ENCODE data around the gene YIF1B.

The YIF1B gene

DNA sequence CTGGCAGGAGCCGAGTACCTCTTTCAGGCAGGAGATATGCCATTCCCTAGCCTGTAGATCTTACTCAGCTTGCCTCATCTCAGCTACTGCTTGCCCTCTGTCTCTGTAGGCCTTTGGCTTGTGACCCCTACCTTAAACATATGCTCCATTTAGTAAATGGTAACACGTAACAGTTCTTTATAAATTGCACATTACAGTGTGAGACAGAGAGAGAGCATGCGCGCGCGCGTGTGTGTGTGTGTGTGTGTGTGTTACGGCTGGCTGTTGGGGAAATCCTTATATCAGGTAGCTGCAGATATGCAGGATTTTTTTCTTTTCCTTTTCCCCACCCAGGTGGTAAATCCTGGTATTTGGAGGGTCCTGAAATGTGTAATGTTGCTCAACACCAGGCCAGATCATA lies 47.2 kb downstream of the YIF1B start:
- Histone ChIP-seq H3K27me3 (ENCODE audit: low read length) (no peaks in the 10 kb centered on the region), H3K4me3 (ENCODE audit: insufficient read depth, low read length, poor library complexity, severe bottlenecking) (no peak overlapping the region), H3K27ac (ENCODE audit: low read depth, low read length) (no peak overlapping the region), H3K4me2 (ENCODE audit: low read depth, low read length, poor library complexity, severe bottlenecking) (no peak overlapping the region), H3F3A (ENCODE audit: insufficient read depth) (peaks cover 9% of the 10 kb centered on the region), H3K36me3 (ENCODE audit: low read length) (no peaks in the 10 kb centered on the region), H3K9ac (ENCODE audit: low read length) (no peak overlapping the region), H3K9me2 (replicated peaks; ENCODE audit: insufficient read depth, low read length) (no peaks in the 10 kb centered on the region), H3K9me3 (ENCODE audit: insufficient read depth, low read length) (no peaks in the 10 kb centered on the region), H3K79me2 (ENCODE audit: insufficient read depth, low read length) (no peaks in the 10 kb centered on the region), H4K20me1 (ENCODE audit: low read depth, low read length) (no peaks in the 10 kb centered on the region), H2AFZ (ENCODE audit: low read depth, low read length, severe bottlenecking) (no peak overlapping the region)
- TF ChIP-seq EZH2phosphoT487 (conservative IDR thresholded peaks at IDR 0.05; ENCODE audit: low read length): no peak
- TF ChIP-seq, protein P1, sequence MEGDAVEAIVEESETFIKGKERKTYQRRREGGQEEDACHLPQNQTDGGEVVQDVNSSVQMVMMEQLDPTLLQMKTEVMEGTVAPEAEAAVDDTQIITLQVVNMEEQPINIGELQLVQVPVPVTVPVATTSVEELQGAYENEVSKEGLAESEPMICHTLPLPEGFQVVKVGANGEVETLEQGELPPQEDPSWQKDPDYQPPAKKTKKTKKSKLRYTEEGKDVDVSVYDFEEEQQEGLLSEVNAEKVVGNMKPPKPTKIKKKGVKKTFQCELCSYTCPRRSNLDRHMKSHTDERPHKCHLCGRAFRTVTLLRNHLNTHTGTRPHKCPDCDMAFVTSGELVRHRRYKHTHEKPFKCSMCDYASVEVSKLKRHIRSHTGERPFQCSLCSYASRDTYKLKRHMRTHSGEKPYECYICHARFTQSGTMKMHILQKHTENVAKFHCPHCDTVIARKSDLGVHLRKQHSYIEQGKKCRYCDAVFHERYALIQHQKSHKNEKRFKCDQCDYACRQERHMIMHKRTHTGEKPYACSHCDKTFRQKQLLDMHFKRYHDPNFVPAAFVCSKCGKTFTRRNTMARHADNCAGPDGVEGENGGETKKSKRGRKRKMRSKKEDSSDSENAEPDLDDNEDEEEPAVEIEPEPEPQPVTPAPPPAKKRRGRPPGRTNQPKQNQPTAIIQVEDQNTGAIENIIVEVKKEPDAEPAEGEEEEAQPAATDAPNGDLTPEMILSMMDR (IDR thresholded peaks at IDR 0.05; ENCODE audit: insufficient read depth, low read length, poor library complexity, severe bottlenecking): no peak

DNA sequence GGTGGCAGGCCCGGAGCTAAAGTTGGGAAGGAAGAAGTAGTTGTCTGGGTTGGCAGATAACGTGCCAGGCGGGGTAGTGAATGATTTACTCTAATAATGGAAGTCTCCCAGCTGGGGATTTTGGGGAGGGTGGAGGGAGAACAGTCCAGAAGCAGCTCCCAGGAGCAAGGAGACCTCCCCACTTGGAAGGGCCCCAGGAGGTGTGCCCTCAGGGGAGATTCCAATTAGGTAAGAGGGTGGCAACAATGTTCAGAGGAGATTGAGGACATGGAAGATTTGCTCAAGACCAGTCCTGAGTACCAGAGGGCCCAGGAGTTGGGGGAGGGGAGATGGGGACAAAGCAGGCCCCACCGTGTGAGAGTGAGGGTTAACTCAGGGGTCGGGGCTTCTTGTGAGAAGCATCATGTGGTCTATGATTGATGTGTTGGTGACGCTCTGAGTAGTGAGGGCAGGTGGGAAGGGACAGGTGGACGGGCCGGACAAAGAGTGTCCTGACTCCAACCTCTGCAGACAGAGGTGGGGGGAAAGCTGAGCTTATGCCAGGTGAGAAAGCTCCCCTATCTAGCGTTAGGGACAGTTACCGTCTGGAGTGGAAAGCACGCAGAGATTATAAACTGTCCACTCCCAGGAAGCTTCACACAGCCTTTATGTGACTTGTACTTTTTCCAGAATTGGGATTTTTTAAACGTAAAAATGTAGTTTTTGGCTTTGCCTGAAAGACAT lies 47.8 kb downstream of the YIF1B start:
- Histone ChIP-seq H4K20me1 (ENCODE audit: low read depth, low read length) (no peaks in the 10 kb centered on the region), H3K27ac (ENCODE audit: low read depth, low read length) (no peak overlapping the region), H3K9me2 (replicated peaks; ENCODE audit: insufficient read depth, low read length) (no peaks in the 10 kb centered on the region), H3F3A (ENCODE audit: insufficient read depth) (peaks cover 14% of the 10 kb centered on the region), H3K4me3 (ENCODE audit: insufficient read depth, low read length, poor library complexity, severe bottlenecking) (no peak overlapping the region), H3K9me3 (ENCODE audit: insufficient read depth, low read length) (no peaks in the 10 kb centered on the region), H3K9ac (ENCODE audit: low read length) (no peak overlapping the region), H3K36me3 (ENCODE audit: low read length) (no peaks in the 10 kb centered on the region), H3K27me3 (ENCODE audit: low read length) (no peaks in the 10 kb centered on the region), H2AFZ (ENCODE audit: low read depth, low read length, severe bottlenecking) (no peak overlapping the region), H3K4me2 (ENCODE audit: low read depth, low read length, poor library complexity, severe bottlenecking) (no peak overlapping the region), H3K79me2 (ENCODE audit: insufficient read depth, low read length) (no peaks in the 10 kb centered on the region)
- TF ChIP-seq, protein P1 (IDR thresholded peaks at IDR 0.05; ENCODE audit: insufficient read depth, low read length, poor library complexity, severe bottlenecking): no peak
- TF ChIP-seq EZH2phosphoT487 (conservative IDR thresholded peaks at IDR 0.05; ENCODE audit: low read length): no peak

DNA sequence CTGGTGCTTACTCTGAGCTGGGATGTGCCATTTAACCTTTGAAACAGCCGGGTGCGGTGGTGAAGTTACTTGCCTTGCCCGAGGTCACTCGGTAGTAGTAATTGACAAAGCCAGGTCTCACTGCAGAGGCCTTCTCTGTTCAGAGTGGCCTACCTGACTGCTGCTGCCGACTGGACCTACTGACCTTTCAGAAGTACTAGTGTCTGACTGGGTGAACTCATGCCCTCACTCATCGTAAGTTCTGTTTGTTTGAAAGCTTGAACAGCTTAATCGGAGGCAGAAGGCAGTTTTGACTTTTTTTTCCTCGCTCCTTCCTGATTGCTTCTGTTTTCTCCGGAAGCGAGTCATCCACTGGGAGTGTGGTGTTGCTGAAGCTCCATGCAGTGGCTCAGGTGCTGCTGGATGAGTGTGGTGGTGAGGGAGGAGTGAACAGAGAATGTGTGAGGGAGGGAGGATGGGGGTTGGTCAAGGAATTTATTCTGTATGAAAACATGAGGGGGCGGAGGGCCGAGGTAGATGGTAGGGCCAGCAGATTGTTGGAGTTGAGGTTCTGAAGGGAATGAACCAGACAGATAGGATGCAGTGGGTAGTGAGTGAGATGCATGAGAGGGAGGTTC lies 48.7 kb downstream of the YIF1B start:
- no peaks in the 10 kb centered on the region for H3K79me2 ChIP-seq (ENCODE audit: insufficient read depth, low read length)
- no peaks in the 10 kb centered on the region for H3K27me3 ChIP-seq (ENCODE audit: low read length)
- H3K9ac ChIP-seq (ENCODE audit: low read length): no peak overlapping the region

More for the DNA sequence above, 48.7 kb downstream of the YIF1B start:
- H3K9me3 ChIP-seq (ENCODE audit: insufficient read depth, low read length): no peaks in the 10 kb centered on the region
- H4K20me1 ChIP-seq (ENCODE audit: low read depth, low read length): no peaks in the 10 kb centered on the region
- H3K9me2 ChIP-seq (replicated peaks; ENCODE audit: insufficient read depth, low read length): no peaks in the 10 kb centered on the region
- H3K4me3 ChIP-seq (ENCODE audit: insufficient read depth, low read length, poor library complexity, severe bottlenecking): no peak overlapping the region
- peaks cover 14% of the 10 kb centered on the region for H3F3A ChIP-seq (ENCODE audit: insufficient read depth)
- no peak overlapping the region for H2AFZ ChIP-seq (ENCODE audit: low read depth, low read length, severe bottlenecking)
- TF ChIP-seq EZH2phosphoT487 (conservative IDR thresholded peaks at IDR 0.05; ENCODE audit: low read length): no peak
- TF ChIP-seq, protein P1 (IDR thresholded peaks at IDR 0.05; ENCODE audit: insufficient read depth, low read length, poor library complexity, severe bottlenecking): no peak
- no peaks in the 10 kb centered on the region for H3K36me3 ChIP-seq (ENCODE audit: low read length)
- no peak overlapping the region for H3K27ac ChIP-seq (ENCODE audit: low read depth, low read length)
- no peak overlapping the region for H3K4me2 ChIP-seq (ENCODE audit: low read depth, low read length, poor library complexity, severe bottlenecking)

All from SU-DHL-6 (cell line).